Liver (tissue), 9 donors: ENCODE measurements around the gene JAG2. TPM values are rescaled to one million over a fixed set of nuclear protein-coding genes. Genes with fewer than 3 reads are reported as not detected.

ENCODE experiments used
- DNase-seq: peaks from one replicate; pipeline ENCODE4 v3.0.0-alpha.2; 2017; ENCODE audit warnings: low spot score
- H3K27ac ChIP-seq, 2 donors: one replicate each; pipeline ENCODE4 v1.7.0; 2013; ENCODE audit warnings: inconsistent platforms in 2 of 2, low read length in 2 of 2, control low read depth in 1 of 2, low read depth in 1 of 2, mild to moderate bottlenecking in 1 of 2
- H3K27me3 ChIP-seq, 4 donors: one replicate each; pipeline versions ENCODE4 v1.6.1 to v1.7.0; 2013; ENCODE audit warnings: low read length in 3 of 4, inconsistent platforms in 1 of 4, mild to moderate bottlenecking in 1 of 4, moderate library complexity in 1 of 4; ENCODE audit not compliant: control insufficient read depth in 4 of 4, insufficient read depth in 4 of 4
- H3K36me3 ChIP-seq, 4 donors: one replicate each; pipeline versions ENCODE4 v1.6.1 to v1.7.0; 2013; ENCODE audit warnings: low read length in 3 of 4, mild to moderate bottlenecking in 3 of 4, low read depth in 1 of 4, moderate library complexity in 1 of 4; ENCODE audit not compliant: control insufficient read depth in 4 of 4, insufficient read depth in 3 of 4
- H3K4me1 ChIP-seq, 4 donors: one replicate each; pipeline versions ENCODE4 v1.6.1 to v1.7.0; 2013; ENCODE audit warnings: low read length in 3 of 4, mild to moderate bottlenecking in 3 of 4, moderate library complexity in 1 of 4; ENCODE audit not compliant: control insufficient read depth in 4 of 4, insufficient read depth in 4 of 4
- H3K4me3 ChIP-seq, 3 donors: one replicate each; pipeline versions ENCODE4 v1.6.1 to v1.7.0; 2013; ENCODE audit warnings: low read length in 3 of 3, control low read depth in 1 of 3, low read depth in 1 of 3, mild to moderate bottlenecking in 1 of 3
- H3K9ac ChIP-seq, 2 donors: one replicate each; pipeline ENCODE4 v1.7.0; 2013; ENCODE audit warnings: low read length in 2 of 2, mild to moderate bottlenecking in 2 of 2, moderate library complexity in 2 of 2, control low read depth in 1 of 2, low read depth in 1 of 2
- H3K9me3 ChIP-seq, 4 donors: one replicate each; pipeline versions ENCODE4 v1.6.1 to v1.7.0; 2013; ENCODE audit warnings: low read length in 3 of 4; ENCODE audit not compliant: control insufficient read depth in 4 of 4
- EGR1 ChIP-seq, 2 donors: IDR thresholded peaks; 2 replicates each; pipeline ENCODE4 v1.6.1; 2016 to 2018; ENCODE audit warnings: antibody characterized with exemption in 2 of 2, low read depth in 2 of 2
- FOXA1 ChIP-seq: IDR thresholded peaks from 2 replicates; pipeline ENCODE4 v1.6.1; 2016; ENCODE audit warnings: antibody characterized with exemption
- NR2F2 ChIP-seq: IDR thresholded peaks from 2 replicates; pipeline ENCODE4 v1.6.1; 2016; ENCODE audit warnings: antibody characterized with exemption
- RAD21 ChIP-seq, 2 donors: IDR thresholded peaks; 2 replicates each; pipeline ENCODE4 v1.6.1; 2016; ENCODE audit warnings: antibody characterized with exemption in 2 of 2, mild to moderate bottlenecking in 2 of 2
- RXRA ChIP-seq, 2 donors: IDR thresholded peaks; 2 replicates each; pipeline ENCODE4 v1.6.1; 2017 to 2018; ENCODE audit warnings: antibody characterized with exemption in 2 of 2, mild to moderate bottlenecking in 1 of 2
- SP1 ChIP-seq: IDR thresholded peaks from 2 replicates; pipeline ENCODE4 v1.6.1; 2018; ENCODE audit warnings: antibody characterized with exemption, mild to moderate bottlenecking
- YY1 ChIP-seq: IDR thresholded peaks from 2 replicates; pipeline ENCODE4 v1.6.1; 2016; ENCODE audit warnings: antibody characterized with exemption, mild to moderate bottlenecking
- WGBS: extraction: QIAGEN DNeasy Blood & Tissue Kit; methylation state at CpG from one replicate; pipeline ENCODE4 v1.1.7; 2013; 5-methylcytosine and 5-hydroxymethylcytosine counted together
- polyA plus RNA-seq, 2 donors: library from polyadenylated mRNA; stranded (reverse) in 1 of 2; unstranded in 1 of 2; fragments of 200-250 nt in 1 of 2; fragments of >200 nt in 1 of 2; fragmentation: Nextera tagmentation in 1 of 2; extraction: Ambion mirVana in 1 of 2; gene quantifications; one replicate each; pipeline versions ENCODE4 v1.2.1 to v1.2.3, GENCODE V29; 2013 to 2015
- total RNA-seq, 2 donors: library from RNA; depleted of rRNA; stranded (reverse); fragments of >200 nt; gene quantifications; one replicate each; pipeline ENCODE4 v1.2.3, GENCODE V29; 2014
- TF ChIP-seq, protein P1 (sequence below): IDR thresholded peaks from 2 replicates; pipeline ENCODE4 v1.6.1; 2016; ENCODE audit warnings: antibody characterized with exemption
- TF ChIP-seq, protein P2 (sequence below): fragments of 150-350 bp; IDR thresholded peaks from 2 replicates; pipeline ENCODE4 v1.5.1; 2017; ENCODE audit warnings: improper control_type of control experiment, low read depth, low read length; ENCODE audit not compliant: missing input control
- TF ChIP-seq, protein P3 (sequence below): IDR thresholded peaks from 2 replicates; pipeline ENCODE4 v1.6.1; 2016; ENCODE audit warnings: antibody characterized with exemption
- TF ChIP-seq, protein P4 (sequence below): IDR thresholded peaks from 2 replicates; pipeline ENCODE4 v1.6.1; 2016; ENCODE audit warnings: antibody characterized with exemption, mild to moderate bottlenecking
- donor health status: healthy.
- donor health status: healthy.
- donor health status: healthy.
- donor health status: healthy.
- donor health status: healthy.

Gene JAG2
- total and polyA plus RNA-seq, 4 donors = 0.24 to 1.0 (median 0.54) TPM

DNA sequence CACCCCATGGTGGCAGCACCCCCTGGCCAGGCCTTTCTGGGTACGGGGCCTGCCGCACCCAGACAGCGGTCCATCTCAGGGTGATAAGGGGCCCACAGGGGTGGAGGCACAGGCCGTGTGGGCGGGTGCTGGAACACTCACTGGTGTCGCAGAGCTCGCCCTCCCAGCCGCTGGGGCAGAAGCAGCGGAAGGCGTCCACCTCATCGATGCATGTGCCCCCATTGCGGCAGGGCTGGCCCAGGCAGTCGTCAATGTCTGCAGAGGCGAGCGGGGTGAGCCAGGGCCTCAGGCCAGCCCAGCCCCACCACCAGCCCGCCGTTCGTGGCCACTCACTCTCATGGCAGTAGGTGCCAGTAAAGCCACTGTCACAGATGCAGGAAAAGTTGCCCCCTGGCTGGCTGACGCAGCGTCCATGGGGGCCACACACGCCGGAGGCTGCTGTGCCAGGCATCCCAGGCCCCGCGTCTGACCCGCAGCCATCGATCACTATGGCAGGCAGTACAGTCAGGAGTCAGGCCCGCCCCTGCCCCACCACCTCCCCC lies 19.9 kb downstream of the JAG2 start:
- TF ChIP-seq, protein P1, sequence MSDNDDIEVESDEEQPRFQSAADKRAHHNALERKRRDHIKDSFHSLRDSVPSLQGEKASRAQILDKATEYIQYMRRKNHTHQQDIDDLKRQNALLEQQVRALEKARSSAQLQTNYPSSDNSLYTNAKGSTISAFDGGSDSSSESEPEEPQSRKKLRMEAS = no peak
- TF ChIP-seq, protein P2, sequence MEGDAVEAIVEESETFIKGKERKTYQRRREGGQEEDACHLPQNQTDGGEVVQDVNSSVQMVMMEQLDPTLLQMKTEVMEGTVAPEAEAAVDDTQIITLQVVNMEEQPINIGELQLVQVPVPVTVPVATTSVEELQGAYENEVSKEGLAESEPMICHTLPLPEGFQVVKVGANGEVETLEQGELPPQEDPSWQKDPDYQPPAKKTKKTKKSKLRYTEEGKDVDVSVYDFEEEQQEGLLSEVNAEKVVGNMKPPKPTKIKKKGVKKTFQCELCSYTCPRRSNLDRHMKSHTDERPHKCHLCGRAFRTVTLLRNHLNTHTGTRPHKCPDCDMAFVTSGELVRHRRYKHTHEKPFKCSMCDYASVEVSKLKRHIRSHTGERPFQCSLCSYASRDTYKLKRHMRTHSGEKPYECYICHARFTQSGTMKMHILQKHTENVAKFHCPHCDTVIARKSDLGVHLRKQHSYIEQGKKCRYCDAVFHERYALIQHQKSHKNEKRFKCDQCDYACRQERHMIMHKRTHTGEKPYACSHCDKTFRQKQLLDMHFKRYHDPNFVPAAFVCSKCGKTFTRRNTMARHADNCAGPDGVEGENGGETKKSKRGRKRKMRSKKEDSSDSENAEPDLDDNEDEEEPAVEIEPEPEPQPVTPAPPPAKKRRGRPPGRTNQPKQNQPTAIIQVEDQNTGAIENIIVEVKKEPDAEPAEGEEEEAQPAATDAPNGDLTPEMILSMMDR = no peak
- no peak for TF ChIP-seq RXRA (IDR thresholded peaks at IDR 0.05)
- no peak for TF ChIP-seq YY1
- no peak for TF ChIP-seq SP1
- no peak for TF ChIP-seq EGR1 (IDR thresholded peaks at IDR 0.05; ENCODE audit: low read depth in 2 of 2)
- no peak for TF ChIP-seq NR2F2
- TF ChIP-seq FOXA1 = no peak
- TF ChIP-seq, protein P3, sequence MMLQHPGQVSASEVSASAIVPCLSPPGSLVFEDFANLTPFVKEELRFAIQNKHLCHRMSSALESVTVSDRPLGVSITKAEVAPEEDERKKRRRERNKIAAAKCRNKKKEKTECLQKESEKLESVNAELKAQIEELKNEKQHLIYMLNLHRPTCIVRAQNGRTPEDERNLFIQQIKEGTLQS = no peak
- TF ChIP-seq RAD21 (IDR thresholded peaks at IDR 0.05) = no peak
- DNase-seq = no peak
- no peak overlapping the region for H3K4me3 ChIP-seq
- no peak overlapping the region for H3K9ac ChIP-seq
- no peaks in the 10 kb centered on the region for H3K9me3 ChIP-seq
- no peaks in the 10 kb centered on the region for H3K4me1 ChIP-seq
- no peak overlapping the region for H3K27ac ChIP-seq
- H3K27me3 ChIP-seq = no peaks in the 10 kb centered on the region
- no peaks in the 10 kb centered on the region for H3K36me3 ChIP-seq
- WGBS = 96% methylated on average over 27 of the region's 27 CpGs

DNA sequence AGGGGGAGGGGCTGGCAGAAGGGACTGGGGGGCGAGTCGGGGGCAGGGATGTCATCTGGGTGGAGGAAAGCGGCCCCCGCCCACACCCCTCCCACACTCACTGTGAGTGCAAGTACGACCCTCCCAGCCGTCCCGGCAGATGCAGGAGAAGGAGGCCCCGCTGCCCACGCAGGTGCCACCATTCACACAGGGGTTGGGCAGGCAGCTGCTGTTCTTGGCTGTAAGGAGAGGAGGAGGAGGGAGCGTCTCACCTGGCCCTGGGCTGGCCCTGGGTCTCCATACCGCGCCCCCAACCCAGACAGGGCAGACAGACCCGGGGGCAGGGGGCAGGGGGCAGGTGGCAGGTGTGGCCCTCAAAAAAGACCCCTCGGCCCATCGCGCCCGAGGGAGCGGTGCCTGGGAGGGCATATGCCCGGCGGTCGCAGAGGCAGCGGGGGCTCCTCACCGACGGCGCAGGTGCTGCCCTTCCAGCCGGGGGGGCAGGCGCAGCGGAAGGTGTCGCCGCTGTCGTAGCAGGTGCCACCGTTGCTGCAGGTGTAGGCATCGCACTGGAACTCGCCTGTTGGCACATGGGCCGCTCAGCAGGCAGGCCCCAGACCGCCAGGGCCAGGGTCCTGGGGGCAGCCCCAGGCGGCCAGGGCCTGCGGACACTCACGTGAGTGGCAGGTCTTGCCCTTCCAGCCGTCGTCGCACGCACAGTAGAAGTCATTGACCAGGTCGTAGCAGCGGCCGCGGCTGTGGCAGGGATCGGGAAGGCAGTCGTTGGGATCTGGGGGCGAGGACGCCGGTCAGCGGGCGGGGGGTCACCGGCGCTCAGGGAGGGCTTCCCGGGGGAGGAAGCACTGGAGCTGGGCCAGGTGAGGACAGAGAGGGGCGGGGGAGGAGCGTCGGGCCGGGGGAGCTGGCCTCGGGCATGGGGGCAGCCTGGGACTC lies 20.6 kb downstream of the JAG2 start:
- TF ChIP-seq, protein P4, sequence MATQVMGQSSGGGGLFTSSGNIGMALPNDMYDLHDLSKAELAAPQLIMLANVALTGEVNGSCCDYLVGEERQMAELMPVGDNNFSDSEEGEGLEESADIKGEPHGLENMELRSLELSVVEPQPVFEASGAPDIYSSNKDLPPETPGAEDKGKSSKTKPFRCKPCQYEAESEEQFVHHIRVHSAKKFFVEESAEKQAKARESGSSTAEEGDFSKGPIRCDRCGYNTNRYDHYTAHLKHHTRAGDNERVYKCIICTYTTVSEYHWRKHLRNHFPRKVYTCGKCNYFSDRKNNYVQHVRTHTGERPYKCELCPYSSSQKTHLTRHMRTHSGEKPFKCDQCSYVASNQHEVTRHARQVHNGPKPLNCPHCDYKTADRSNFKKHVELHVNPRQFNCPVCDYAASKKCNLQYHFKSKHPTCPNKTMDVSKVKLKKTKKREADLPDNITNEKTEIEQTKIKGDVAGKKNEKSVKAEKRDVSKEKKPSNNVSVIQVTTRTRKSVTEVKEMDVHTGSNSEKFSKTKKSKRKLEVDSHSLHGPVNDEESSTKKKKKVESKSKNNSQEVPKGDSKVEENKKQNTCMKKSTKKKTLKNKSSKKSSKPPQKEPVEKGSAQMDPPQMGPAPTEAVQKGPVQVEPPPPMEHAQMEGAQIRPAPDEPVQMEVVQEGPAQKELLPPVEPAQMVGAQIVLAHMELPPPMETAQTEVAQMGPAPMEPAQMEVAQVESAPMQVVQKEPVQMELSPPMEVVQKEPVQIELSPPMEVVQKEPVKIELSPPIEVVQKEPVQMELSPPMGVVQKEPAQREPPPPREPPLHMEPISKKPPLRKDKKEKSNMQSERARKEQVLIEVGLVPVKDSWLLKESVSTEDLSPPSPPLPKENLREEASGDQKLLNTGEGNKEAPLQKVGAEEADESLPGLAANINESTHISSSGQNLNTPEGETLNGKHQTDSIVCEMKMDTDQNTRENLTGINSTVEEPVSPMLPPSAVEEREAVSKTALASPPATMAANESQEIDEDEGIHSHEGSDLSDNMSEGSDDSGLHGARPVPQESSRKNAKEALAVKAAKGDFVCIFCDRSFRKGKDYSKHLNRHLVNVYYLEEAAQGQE = no peak
- TF ChIP-seq EGR1 (IDR thresholded peaks at IDR 0.05; ENCODE audit: low read depth in 2 of 2) = no peak
- no peak for TF ChIP-seq FOXA1
- H3K4me3 ChIP-seq = no peak overlapping the region
- no peaks in the 10 kb centered on the region for H3K27me3 ChIP-seq
- WGBS = 94% methylated on average over 62 of the region's 62 CpGs
- no peak overlapping the region for H3K9ac ChIP-seq
- no peaks in the 10 kb centered on the region for H3K4me1 ChIP-seq
- no peak overlapping the region for H3K27ac ChIP-seq
- DNase-seq = no peak
- no peaks in the 10 kb centered on the region for H3K9me3 ChIP-seq
- no peaks in the 10 kb centered on the region for H3K36me3 ChIP-seq
